ENCODE results near the gene CFP.
"Not testable (repeated sequence)": the region's sequence is repeated elsewhere in the genome, so short reads cannot be mapped to it uniquely, and the experiment has no call there.

CFP gene

GRCh38 chrX:47629419-47630200 is at the start of gene CFP:
CFP (minus strand) TSS chrX:47629930; CDS start chrX:47629844, 86 bp downstream.
- DNase-seq, result no peak

- not testable (repeated sequence) for DNase-seq
Observed at GRCh38 chrX:47675959-47676859, 46.5 kb upstream of the CFP start.

- DNase-seq, result no peak
Observed at GRCh38 chrX:47674776-47675175, 45.0 kb upstream of the CFP start.

- not testable (repeated sequence) for DNase-seq
Observed at GRCh38 chrX:47665797-47666196, 36.1 kb upstream of the CFP start.

GRCh38 chrX:47664737-47665136 is 35.0 kb upstream of the CFP start:
- DNase-seq, result no peak

- DNase-seq, result no peak
Observed at GRCh38 chrX:47662144-47662657, 32.5 kb upstream of the CFP start.

GRCh38 chrX:47661539-47661938 is 31.8 kb upstream of the CFP start:
- DNase-seq, result no peak

GRCh38 chrX:47659421-47659726 is 29.6 kb upstream of the CFP start:
- DNase-seq, result no peak

GRCh38 chrX:47658684-47659420 is 29.1 kb upstream of the CFP start, which contains the start of gene UXT:
UXT (minus strand) TSS chrX:47659180; CDS start chrX:47658927, 253 bp downstream.
- DNase-seq, result peak; percentile 87

- DNase-seq, result no peak
Observed at GRCh38 chrX:47658301-47658683, 28.6 kb upstream of the CFP start.

- no peak for DNase-seq
Observed at GRCh38 chrX:47651043-47651905, 21.5 kb upstream of the CFP start.

GRCh38 chrX:47650164-47651042 is 20.7 kb upstream of the CFP start, which contains the start of gene ELK1:
ELK1 (minus strand) TSS chrX:47650563; CDS start chrX:47641441, 9,122 bp downstream.
- peak; percentile 83 for DNase-seq

GRCh38 chrX:47649781-47650163 is 20.0 kb upstream of the CFP start:
- no peak for DNase-seq

GRCh38 chrX:47649271-47649670 is 19.5 kb upstream of the CFP start:
- no peak for DNase-seq

GRCh38 chrX:47648376-47648775 is 18.6 kb upstream of the CFP start:
- no peak for DNase-seq

- no peak for DNase-seq
Observed at GRCh38 chrX:47646636-47647035, 16.9 kb upstream of the CFP start.

- no peak for DNase-seq
Observed at GRCh38 chrX:47645530-47645929, 15.8 kb upstream of the CFP start.

- no peak for DNase-seq
Observed at GRCh38 chrX:47644557-47645091, 14.9 kb upstream of the CFP start.

- DNase-seq, result no peak
Observed at GRCh38 chrX:47643926-47644325, 14.2 kb upstream of the CFP start.

- no peak for DNase-seq
Observed at GRCh38 chrX:47638816-47639215, 9.1 kb upstream of the CFP start.

All from activated CD4-positive, CD25-positive, alpha-beta regulatory T cell treated with anti-CD3 and anti-CD28 coated beads, Interleukin-2, amount 50 U/mL, for 72 hours (primary cell).